Right ventricle myocardium inferior (tissue), 1 donor: ENCODE measurements around the gene MDK. TPM values are rescaled to one million over a fixed set of nuclear protein-coding genes. Genes with fewer than 3 reads are reported as not detected.
A peak's percentile ranks its signal among the peaks of the same experiment; 100 is the strongest.
"Not testable (repeated sequence)": the region's sequence is repeated elsewhere in the genome, so short reads cannot be mapped to it uniquely, and the experiment has no call there.

Experiments
- ATAC-seq: fragments of 200-7000 bp; cut with Tn5 transposase; one replicate; pipeline ENCODE4 v1.9.1; 2020; ENCODE audit warnings: mild to moderate bottlenecking, moderate library complexity
- DNase-seq: peaks from one replicate; pipeline ENCODE4 v3.0.0; 2021; ENCODE audit errors: missing footprints
- intact Hi-C: fragments of 100-400 bp; cut with DNase I; formaldehyde crosslinking; loops from one replicate; pipeline ENCODE4 v1.11.0; 2022
- total RNA-seq: library from RNA; stranded (reverse); fragmentation: NEBNext Ultra II Directional; extraction: Animal tissue kit (Norgen Biotek cat#: 25700); gene quantifications from one replicate; pipeline ENCODE4 v1.2.1, GENCODE V29; 2021
- donor health status: DM: no; HTN: yes; CAD: no; lungs with severe emphysema.

The MDK gene
- total RNA-seq, 1 donor from 2014 or later: 3.2 TPM

GRCh38 chr11:46378811-46379481 is 2.5 kb upstream of the MDK start:
- DNase-seq: no peak
- intact Hi-C loops: no loop called here
- ATAC-seq: no peak

DNA sequence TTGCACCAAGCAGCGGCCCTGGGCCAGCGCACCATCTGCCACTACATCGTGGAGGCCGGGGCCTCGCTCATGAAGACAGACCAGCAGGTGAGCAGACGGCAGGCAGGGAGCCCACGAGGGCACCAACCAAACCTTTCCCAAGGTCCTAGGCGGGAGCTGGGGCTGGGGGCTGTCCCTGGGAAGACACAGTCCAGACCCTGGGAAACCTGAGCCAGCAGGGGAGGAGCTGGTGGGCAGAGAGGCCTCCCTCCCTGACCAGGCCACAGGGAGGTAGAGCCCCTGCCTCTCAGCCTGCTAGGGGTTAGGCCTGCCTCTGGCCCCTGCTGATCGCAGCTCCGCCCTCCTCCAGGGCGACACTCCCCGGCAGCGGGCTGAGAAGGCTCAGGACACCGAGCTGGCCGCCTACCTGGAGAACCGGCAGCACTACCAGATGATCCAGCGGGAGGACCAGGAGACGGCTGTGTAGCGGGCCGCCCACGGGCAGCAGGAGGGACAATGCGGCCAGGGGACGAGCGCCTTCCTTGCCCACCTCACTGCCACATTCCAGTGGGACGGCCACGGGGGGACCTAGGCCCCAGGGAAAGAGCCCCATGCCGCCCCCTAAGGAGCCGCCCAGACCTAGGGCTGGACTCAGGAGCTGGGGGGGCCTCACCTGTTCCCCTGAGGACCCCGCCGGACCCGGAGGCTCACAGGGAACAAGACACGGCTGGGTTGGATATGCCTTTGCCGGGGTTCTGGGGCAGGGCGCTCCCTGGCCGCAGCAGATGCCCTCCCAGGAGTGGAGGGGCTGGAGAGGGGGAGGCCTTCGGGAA is 1.8 kb upstream of the MDK start:
- intact Hi-C loops, DNase-seq: not testable (repeated sequence)
- peak; percentile 8 for ATAC-seq

DNA sequence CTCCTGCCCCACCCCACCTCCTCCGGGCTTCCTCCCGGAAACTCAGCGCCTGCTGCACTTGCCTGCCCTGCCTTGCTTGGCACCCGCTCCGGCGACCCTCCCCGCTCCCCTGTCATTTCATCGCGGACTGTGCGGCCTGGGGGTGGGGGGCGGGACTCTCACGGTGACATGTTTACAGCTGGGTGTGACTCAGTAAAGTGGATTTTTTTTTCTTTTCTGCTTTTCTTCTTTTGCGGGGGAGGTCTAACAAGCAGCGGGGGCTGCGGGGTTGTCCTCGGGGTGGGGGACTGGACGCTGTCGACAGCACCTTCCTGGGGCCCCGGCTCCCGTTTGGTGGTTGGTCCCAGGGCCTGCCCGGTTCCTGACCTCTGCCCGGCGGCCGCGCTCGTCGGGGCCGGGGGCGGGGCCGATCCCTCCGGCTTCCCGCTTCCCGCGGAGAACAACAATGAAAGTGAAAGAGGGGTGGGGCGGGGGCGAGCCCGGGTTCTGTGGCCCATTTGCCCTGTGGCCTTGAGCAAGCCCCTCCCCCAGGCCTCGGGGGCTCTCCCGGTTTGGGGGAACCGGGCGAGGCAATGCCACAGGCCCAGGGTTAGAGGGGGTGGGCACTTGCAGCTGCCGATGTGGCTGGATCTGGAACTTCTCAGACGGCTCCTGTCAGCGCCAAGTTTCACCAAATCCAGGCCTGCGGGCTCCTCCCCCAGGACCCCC is 975 bp upstream of the MDK start:
- ATAC-seq (peak; percentile 57), DNase-seq (peak; percentile 84)
- intact Hi-C loops: no loop called here

- intact Hi-C loops: no loop called here
- no peak for ATAC-seq
- no peak for DNase-seq
Measured at GRCh38 chr11:46381819-46382645, 563 bp downstream of the MDK start.

GRCh38 chr11:46382646-46383403 is 1.4 kb downstream of the MDK start:
- intact Hi-C loops: no loop called here
- ATAC-seq: no peak
- no peak for DNase-seq

- intact Hi-C loops: no loop called here
- no peak for ATAC-seq
- DNase-seq: no peak
Measured at GRCh38 chr11:46383404-46383758, 1.9 kb downstream of the MDK start.

- no peak for ATAC-seq
- intact Hi-C loops: no loop called here
- DNase-seq: no peak
Measured at GRCh38 chr11:46383974-46384701, 2.7 kb downstream of the MDK start.

DNA sequence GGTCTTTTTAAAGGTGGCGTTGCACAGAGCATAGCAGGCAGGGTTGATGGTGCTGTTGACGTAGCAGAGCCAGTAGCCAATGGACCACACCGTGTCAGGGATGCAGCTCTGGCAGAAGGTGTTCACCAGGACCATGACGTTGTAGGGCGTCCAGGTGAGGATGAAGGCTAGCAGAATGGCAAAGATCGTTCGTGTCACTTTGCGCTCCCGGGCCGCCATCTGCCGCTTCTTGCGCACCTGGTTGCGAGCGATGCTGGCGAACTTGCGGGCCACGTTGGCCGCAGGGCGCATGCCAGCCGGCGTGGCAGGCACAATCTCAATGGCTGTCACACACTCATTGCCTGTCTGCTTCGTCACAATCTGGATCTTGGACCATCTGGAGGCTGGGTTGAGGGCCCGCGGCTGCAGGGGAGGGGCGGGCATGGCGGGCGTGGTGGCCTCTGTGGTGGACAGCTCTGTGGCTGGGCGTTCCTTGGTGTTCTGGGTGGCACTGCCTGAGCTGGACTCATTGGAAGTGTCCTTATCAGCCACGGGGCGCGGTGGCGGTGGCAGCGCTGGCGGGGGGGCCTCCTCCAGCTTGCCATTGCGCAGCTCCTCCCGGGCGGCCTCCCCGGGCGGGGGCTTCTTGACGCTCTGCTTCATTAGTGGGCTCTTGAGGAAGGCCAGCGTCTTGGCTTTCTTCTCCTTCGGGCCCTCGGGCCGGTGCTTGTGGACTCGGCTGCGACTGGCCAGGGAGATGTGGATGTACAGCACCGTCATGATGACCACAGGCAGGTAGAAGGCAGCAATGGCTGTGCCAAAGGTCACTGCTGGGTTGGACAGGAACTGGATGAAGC is 3.9 kb downstream of the MDK start:
- intact Hi-C loops: no loop called here
- ATAC-seq (no peak), DNase-seq (peak; percentile 73)

DNA sequence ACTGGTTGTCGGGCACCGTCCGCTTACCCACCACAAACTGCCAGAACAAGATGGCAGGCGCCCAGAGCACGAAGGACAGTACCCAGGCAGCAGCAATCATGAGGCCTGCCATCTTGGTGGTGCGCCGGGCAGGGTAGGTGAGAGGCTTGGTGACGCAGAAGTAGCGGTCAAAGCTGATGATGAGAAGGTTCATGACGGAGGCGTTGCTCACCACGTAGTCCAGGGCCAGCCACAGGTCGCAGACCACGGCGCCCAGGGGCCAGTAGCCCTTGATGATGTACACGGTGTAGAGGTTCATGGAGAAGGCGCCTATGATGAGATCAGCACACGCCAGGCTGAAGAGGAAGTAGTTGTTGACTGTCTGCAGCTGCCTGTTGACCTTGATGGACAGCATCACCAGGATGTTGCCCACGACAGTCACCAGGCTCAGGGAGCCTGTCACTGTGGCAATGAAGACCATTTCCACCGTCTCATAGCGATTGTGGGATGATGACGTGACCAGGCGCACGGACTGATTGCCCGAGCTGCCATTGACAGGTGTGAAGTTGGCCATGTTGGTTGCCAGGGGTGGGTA is 4.6 kb downstream of the MDK start:
- intact Hi-C loops: no loop called here
- ATAC-seq (no peak), DNase-seq (no peak)

DNA sequence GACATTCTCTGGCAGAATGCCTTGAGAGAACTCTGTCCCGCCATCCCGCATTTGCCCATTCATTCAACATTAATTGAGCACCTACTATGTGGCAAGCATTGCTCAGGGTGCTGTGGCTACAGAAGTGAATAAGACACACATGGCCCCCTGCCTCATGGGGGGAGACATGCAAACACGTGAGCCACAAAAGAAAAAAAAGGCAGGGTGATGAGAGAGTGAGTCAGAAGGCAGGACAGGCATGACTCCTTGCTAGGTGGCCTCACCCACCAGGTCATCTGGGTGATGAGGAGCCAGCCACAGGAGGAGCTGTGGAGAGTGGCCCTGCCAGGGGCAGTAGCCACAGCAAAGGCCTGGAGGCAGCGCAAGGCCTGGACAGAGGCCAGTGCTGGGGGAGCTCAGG is 5.2 kb downstream of the MDK start:
- DNase-seq (no peak), ATAC-seq (no peak)
- intact Hi-C loops: no loop called here

GRCh38 chr11:46387456-46387855 is 6.0 kb downstream of the MDK start:
- ATAC-seq (no peak), DNase-seq (no peak)
- intact Hi-C loops: no loop called here

DNA sequence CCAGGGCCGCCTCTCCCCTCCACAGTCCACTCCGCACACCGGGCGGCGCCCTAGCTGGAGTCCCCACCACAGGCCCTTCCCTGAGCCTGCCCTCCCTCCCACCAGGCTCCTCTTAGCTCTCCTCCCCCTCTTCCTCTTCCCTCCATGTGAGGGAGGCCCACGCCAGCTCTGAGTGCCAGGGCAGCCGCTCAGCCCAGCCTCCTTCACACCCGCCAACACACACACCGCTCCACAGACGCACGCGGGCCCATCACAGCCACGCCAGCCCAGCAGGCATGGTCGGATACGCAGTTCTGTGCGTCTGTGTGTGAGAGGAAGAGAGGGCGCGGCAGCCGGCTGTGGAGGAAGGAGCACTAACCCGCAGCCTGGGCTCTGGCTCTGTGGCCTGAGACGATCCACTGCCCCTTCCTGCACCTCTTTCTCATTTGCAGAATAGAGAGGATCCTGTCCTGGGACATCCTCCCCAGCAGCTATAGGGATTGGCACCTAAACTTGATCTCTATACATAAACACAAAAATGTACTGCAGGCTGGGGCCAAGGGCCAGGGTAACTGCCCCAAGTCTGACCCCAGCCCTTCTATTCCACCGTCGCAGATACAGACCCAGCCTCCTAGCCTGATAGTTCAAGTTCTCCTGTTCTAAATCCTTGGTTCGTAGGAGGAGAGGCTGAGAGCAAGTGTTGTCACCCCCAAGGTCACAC is 6.6 kb downstream of the MDK start:
- intact Hi-C loops: no loop called here
- no peak for ATAC-seq
- DNase-seq: no peak

DNA sequence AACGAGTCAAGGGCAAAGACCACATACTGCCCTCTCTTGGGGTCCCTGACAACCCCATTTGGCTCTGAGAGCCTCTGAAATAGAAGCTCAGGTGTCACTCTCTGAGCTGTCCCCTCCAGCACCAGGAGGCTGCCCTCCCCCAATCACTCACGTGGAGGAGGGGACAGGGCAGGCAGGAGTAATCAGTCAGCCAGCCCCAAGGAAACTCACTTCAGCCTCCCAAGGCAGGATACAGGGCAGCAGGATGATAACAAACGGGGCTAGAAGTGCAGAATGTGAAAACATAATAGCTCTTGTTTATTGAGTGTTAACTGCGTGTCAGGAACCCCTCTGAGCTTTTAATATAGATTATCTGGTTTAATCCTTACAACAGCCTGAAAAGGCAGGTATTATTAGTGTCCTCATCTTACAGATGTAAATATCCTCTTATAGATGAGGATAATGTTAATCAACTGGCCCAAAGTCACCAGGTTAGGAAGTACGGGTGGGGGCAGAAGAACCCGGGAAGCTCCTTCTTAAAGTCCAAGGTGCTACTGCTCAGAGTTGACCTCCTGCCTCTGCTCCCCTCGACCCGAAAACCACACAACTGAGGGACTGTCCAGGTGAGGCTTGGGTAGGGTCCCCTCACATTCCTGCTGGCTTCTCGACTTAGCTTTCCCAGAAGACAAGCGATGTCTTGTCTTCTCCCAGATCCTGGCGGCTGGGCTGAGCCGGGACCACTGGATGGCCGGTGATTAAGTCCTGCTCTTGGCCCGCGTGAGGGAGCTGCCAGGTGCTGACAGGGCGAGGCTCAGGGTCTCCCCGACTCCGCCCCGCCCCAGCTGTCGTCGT is 7.4 kb downstream of the MDK start:
- ATAC-seq: no peak
- intact Hi-C loops: no loop called here
- DNase-seq: no peak

DNA sequence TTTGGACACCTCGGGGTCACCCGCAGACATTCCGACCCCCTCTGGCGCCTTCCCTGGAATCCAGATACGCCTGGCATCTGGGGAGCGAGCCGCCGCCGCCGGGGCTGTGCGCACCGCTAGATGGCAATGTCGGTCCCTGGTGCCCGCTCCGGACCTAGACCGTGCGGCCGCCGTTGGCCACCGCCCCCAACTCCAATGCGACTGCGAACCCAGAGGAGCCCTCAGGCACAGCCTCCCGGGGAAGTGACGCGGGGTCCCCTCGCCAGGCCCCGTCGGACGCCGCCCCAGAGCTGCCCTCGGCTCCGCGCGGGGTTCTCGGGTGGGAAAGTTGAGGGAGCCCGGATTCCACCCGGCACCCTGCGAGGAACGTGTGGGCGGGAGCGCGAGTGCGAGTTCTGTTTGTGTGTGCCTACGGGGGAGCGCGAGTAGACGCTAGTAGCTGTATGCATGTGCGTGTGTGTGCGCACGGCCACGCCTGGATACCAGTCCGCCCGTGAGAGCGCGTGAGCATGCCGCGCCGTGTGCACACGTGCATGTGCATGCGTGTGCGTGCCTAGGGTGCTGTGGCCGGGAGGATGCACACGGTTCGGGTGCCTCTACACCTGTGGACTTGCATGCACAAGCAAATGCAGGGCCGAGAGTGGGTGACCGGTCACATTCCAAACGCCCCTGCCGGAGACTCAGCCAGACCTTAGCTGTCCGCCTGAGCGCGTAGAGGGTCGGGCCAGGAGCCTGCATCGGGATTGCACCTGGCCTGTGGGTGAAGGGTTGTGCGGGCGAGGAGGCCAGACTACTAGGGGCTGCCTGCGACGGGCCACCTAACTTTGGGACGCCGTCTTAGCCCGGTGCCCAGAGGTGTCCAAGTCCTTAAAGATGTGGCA is 8.2 kb downstream of the MDK start:
- intact Hi-C loops: loop anchor here (2.0 kb wide), 1 partner anchor 139 kb away; no protein-coding TSS in a partner anchor
- peak; percentile 62 for ATAC-seq
- DNase-seq: peak; percentile 81
